ENCODE results near the gene MXI1.
A peak's percentile ranks its signal among the peaks of the same experiment; 100 is the strongest.

Gene MXI1

DNA sequence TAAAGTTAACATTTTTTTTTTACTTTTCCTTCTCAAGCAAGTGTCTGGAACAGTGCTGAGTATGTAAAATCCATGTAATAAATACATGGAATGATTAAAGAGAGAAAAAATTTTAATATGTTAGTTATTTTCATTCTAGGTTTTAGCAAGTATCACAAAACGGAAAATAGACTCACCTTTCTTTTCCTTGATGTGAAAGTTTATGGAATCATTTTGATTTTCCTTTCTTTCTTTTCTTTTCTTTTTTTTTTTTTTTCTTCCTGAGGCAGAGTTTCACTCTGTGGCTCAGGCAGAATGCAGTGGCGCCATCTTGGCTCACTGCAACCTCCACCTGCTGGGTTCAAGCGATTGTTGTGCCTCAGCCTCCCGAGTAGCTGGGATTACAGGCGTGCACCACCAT is 69.2 kb downstream of the MXI1 start:
- no peak for DNase-seq (ENCODE audit: low read depth)

DNA sequence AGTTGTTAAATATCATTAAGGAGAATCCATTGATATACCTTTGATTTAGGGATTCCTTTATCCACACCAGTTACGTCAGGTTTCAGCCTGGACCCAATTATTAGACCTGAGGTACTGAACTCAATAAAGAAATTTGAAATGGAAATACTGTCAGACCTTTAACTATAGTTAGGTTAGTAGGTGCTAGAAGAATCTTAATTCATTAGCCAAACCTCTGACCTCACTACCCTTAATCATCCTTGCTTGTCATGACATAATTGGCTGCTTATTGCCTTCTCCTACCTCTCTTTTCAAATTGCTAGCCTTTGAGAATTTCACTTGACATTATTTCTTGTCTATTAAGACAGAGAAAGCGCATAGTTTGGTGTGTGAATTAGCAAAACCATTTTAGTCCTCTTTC is 70.2 kb downstream of the MXI1 start:
- no peak for DNase-seq (ENCODE audit: low read depth)

- no peak for DNase-seq (ENCODE audit: low read depth)
Measured at GRCh38 chr10:110278562-110279406, 71.4 kb downstream of the MXI1 start.

DNA sequence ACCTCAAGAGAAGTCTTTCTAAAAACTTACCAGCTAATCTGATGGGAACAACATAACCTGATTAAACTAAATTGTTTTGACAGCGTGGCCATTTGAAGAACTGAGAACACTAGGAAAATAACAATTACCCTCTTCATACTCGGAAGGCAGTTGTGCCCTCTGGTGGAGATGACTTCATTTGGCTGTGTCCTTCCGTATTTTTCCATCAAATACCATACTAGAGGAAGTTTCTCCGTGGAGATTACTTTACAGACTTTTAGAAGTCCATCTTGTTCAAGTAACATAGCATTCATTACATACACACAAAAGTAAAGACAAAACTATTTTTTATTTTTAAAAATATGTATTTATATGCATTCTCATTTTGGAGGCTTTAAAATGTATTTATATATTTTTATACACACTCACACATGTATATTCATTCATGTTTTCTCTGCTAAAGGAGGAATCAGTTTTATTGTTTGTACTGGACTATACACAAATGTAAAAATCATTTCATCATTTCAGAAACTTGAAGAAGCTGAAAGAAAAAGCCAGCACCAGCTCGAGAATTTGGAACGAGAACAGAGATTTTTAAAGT is 72.1 kb downstream of the MXI1 start:
- peak; percentile 68 for DNase-seq (ENCODE audit: low read depth)

DNA sequence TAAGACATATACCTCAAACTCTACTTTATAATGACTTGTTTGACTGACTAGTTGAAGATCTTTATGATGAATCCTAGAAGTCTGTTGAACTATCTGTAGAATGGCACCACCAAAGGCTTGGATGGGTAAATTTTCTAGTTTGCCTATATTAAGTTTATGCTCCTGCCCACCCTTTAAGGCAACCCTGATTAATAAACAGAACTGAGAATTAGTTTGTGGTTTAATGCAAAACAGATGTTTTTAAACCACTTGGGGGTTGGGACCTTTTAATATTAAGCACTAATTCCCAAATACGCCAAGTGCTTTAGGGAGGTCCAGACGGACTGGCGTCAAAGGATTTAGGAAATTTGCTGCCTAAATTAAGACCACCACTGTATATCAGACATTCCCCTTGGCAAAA is 76.9 kb downstream of the MXI1 start:
- no peak for DNase-seq (ENCODE audit: low read depth)

DNA sequence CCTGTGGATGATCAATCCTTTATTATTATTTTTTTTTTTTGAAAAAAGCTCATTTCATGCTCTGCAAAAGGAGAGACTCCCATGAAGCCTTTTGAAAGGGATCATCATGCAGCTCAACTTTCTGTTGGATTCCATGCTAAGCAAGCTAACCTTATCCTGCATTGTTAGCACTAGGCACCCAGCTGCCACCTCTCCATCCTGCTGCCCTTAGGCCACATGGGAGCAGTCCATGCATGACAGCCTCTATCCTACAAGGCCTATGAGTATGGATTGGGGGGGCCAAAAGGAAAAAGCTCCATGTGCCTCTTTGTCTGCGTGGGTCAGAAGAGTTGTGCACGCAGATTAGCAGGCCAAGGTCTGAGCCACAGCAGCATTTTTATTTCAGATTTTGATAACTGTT is 78.1 kb downstream of the MXI1 start:
- no peak for DNase-seq (ENCODE audit: low read depth)

DNA sequence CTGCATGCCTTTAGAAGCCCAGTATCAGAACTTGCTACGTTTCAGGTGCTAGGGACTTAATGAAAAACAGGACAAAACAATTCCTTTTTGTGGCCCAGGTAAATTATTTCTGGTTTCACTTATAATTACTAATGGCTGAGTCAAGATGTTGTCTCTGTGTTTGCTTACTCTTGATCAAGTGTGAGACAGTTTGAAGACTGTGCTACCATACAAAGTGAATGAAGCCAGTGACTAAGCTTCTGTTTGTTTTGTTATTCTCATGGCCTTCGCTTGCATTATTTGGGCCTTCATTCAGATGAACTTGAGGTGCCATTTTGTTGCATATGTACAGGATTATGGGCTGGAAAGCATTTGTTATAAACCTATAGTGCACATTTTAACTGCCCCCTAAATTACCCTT is 79.4 kb downstream of the MXI1 start:
- DNase-seq (ENCODE audit: low read depth): no peak

GRCh38 chr10:110296966-110297365 is 89.6 kb downstream of the MXI1 start:
- DNase-seq (ENCODE audit: low read depth): no peak

DNA sequence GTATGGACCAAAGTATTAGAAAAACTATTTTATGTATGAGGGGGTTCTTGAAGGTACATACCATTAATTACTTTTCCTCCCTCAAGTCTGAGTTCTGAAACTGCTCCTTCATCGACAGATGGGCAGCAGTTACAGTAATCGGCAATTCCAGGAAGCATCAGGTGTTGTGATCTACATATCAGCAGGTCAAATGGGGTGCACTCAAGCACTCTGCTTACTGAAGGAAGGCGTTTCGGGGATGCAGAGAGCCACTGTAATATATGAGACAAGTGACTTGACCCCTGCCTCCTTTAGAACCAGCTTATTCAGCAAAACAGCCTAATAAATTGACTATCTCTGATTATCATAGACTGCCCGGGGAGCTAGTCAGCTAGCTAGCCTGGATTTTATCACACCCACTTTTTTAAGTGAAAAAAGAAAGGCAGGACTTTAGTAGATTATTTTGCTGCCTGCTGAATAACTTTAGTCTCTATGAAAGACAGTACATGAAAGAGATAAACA is 93.1 kb downstream of the MXI1 start:
- DNase-seq (ENCODE audit: low read depth): no peak

- no peak for DNase-seq (ENCODE audit: low read depth)
Measured at GRCh38 chr10:110303681-110304080, 96.3 kb downstream of the MXI1 start.

- peak; percentile 41 for DNase-seq (ENCODE audit: low read depth)
Measured at GRCh38 chr10:110304394-110304779, 97.0 kb downstream of the MXI1 start.

DNA sequence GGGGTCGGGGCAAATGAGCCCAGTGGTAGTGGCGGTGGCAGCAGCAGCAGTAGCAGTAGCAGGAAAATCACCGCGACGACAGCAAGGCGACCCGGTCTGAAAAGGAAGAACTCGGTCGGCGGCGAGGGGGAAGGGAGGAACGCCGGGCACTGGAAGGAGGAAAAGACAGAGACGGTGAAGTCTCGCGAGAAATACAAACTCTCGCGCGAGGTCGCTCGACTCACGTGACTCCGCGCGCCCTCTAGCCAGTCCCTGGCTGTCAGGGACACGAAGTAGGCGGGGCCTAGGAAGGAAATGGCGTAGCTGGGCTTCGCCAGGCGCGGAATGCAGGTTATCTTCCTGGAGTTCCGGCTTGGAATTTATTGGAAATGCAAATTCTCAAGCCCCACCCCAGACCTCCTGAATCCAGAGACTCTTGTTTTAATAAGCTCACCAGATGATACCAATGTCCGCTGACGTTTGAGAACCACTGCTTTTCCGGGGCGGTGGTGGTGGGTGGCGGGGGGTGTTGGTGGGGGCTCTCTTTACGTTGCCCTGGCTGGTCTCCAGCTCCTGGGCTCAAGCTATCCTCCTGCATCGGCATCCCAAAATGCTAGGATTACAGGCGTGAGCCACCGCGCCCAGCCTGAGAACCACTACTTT is 97.5 kb downstream of the MXI1 start, which contains the start of gene SMNDC1:
Gene SMNDC1, minus strand, starts transcription at position 141 of the 642 bp plus-strand sequence. CDS start 1,333 bp downstream, outside the sequence.
- DNase-seq (ENCODE audit: low read depth): peak; percentile 99

DNA sequence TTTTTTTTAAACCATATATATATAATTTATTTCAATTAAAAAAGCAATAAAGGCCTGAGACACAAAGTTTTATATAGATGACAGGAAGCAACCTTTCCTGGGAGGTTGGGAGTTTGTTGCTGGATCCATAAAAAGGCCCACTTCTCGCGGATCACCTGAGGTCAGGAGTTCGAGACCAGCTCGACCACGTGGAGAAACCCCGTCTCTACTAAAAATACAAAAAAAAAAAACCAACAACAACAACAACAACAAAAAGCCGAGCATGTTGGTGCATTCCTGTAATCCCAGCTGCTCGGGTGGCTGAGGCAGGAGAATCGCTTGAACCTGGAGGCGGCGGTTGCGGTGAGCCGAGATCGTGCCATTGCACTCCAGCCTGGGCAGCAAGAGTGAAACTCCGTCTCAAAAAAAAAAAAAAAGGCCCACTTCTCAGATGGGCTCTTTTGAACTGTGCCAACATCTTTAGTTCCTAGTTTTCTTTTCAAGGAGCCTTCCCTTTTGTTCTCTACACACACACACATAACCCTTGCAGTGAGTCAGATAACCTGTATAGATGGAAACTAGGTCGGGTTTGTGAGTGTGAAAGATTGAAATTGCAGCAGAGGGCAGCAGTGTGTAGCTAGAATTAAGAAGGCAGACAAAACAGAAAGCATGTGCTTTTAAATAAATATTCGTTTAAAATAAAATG is 98.5 kb downstream of the MXI1 start:
- peak; percentile 86 for DNase-seq (ENCODE audit: low read depth)

DNA sequence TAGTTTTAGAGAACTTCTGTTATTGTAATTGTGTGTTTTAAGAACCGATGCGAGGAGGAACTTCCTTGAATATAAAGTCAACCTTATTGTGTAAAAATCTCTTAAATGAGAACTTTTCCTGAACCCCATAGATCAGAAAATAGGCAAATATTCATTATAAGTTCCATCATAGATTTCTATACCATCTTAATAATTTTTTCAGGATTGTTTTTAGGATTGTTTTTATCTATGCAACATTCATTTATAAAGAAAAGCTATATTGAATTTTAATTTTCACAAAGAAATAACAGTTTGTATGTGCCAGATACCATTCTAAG is 99.0 kb downstream of the MXI1 start:
- DNase-seq (ENCODE audit: low read depth): no peak

GRCh38 chr10:110307805-110308204 is 100.4 kb downstream of the MXI1 start:
- peak; percentile 27 for DNase-seq (ENCODE audit: low read depth)

DNA sequence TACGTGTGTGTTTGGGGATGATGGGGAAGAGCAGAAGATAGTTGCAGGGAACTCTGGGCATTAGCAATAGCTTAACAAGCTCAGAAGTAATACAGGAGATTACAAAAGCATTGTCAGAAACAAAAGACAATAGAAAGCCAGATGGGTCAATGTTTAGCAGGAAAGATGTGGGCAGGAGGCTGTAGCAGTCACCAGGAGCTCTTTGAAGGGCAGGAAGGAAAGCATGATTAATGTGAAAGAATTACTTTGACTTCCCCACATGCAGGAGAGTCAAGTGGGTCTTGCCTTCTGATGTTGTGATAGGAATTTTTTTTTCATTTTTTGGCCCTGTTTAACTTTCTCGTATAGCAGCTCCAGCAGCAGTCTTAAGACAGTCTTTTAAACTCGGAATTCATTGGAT is 103.3 kb downstream of the MXI1 start:
- no peak for DNase-seq (ENCODE audit: low read depth)

- DNase-seq (ENCODE audit: low read depth): peak; percentile 72
Measured at GRCh38 chr10:110311357-110311949, 104.0 kb downstream of the MXI1 start.

- DNase-seq (ENCODE audit: low read depth): no peak
Measured at GRCh38 chr10:110312206-110312605, 104.8 kb downstream of the MXI1 start.

DNA sequence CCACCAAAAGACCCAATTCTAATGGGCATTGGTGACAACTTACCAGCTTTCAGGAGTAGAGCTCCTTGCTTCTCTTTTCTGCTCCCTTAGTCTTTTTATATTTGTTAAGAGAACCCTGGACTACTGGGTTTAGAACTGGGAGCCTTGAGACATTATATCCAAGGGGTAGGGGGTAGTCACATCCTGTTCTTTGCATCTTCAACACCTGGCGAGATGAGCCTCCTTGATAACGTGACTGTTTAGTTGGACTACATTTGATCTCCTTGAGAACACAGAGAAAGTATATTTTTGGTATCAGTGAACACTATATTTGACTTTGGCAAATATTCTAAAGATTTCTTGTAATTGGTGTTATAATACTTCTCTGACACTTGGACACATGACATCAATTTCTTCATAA is 106.3 kb downstream of the MXI1 start:
- DNase-seq (ENCODE audit: low read depth): no peak

GRCh38 chr10:110317866-110318850 is 110.8 kb downstream of the MXI1 start:
- no peak for DNase-seq (ENCODE audit: low read depth)
